ENCODE data around the gene FAM114A1.

DNA sequence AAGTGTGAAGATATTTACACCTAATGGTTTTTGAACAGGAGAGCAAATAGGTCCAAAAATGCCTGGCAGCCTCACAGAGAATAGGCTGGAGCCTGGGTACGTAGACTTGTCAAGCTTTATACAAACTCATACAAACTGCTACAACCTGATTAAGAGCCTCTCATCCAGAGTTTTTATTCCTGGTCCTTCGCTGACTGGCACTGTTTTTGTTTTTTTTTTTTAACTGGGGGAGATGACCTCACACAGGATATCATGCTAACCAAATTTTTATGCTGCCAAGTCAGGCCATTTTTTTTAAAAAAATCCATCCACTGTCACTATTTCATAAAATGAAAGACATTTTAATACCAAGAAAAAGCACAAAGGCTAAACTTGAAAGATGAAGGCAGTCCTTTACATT is 1.9 kb downstream of the FAM114A1 start:
- TF ChIP-seq POLR2A (IDR thresholded peaks at IDR 0.05; ENCODE audit: low read depth, low read length) (no peak), POLR2AphosphoS5 (IDR thresholded peaks at IDR 0.05; ENCODE audit: low read depth, low read length) (no peak), SPI1 (IDR thresholded peaks at IDR 0.05; ENCODE audit: low read depth, low read length) (no peak), TAF1 (IDR thresholded peaks at IDR 0.05; ENCODE audit: low read depth, low read length) (no peak), PAX5 (IDR thresholded peaks at IDR 0.05; ENCODE audit: insufficient read depth, low read length, severe bottlenecking) (no peak)

All from GM12891 (cell line).